ENCODE data around the gene SBNO2.

The SBNO2 gene

DNA sequence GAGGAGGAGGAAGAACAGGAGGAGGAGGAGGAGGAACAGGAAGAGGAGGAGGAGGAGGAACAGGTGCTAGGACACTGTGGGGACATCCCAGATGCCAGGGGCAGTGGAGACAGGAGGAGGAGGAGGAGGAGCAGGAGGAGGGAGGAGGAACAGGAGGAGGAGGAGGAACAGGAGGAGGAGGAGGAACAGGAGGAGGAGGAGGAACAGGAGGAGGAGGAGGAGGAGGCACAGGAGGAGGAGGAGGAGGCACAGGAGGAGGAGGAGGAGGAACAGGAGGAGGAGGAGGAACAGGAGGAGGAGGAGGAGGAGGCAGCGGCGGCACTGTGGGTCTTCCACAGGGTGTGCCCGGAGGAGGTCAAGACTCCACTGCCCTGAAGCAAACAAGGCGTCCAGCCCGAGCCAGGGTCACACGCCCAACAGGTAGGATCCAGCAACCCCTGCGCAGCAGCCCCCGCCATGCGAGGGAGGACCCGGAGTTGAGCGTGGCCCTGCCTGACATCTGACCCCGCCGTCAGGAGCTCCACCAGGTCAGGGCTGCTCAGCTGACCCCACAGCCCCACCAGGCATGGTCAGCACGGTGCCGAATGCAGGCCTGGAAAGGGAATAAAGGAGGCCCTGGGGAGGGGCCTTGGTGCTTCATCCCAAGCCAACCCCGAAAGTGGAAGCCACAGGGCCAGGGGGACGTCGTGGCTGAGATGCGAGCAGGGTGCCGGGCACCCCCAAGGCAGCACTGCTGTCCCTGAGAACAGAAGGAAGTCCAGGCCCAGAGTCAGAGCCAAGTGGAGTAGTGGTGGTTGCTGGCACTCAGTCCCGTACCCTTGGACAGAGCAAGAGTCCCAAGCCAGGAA, 9.2 kb downstream of the SBNO2 start:
- Histone ChIP-seq H3K4me3 (ENCODE audit: low read depth in 1 of 2, low read length in 2 of 2) (no peak overlapping the region), H3K4me1 (ENCODE audit: control insufficient read depth in 1 of 2, insufficient read depth in 2 of 2, low read length in 2 of 2) (peaks cover 0 to 21% of the 10 kb centered on the region in 2 donors), H3K36me3 (ENCODE audit: control insufficient read depth in 1 of 2, insufficient read depth in 2 of 2, low read length in 2 of 2) (peaks cover 0 to 11% of the 10 kb centered on the region in 2 donors), H3K27ac (ENCODE audit: low read length) (no peak overlapping the region), H3K9me3 (ENCODE audit: control insufficient read depth in 1 of 2, low read length in 2 of 2) (no peaks in the 10 kb centered on the region), H3K27me3 (ENCODE audit: low read depth, low read length) (no peaks in the 10 kb centered on the region)

GRCh38 chr19:1163934-1164683, 10.0 kb downstream of the SBNO2 start:
- H3K27me3 ChIP-seq (ENCODE audit: low read depth, low read length) = no peaks in the 10 kb centered on the region
- H3K4me3 ChIP-seq (ENCODE audit: low read depth in 1 of 2, low read length in 2 of 2) = no peak overlapping the region
- H3K27ac ChIP-seq (ENCODE audit: low read length) = no peak overlapping the region
- H3K36me3 ChIP-seq (ENCODE audit: control insufficient read depth in 1 of 2, insufficient read depth in 2 of 2, low read length in 2 of 2) = peaks cover 0 to 11% of the 10 kb centered on the region in 2 donors
- H3K4me1 ChIP-seq (ENCODE audit: control insufficient read depth in 1 of 2, insufficient read depth in 2 of 2, low read length in 2 of 2) = peaks cover 0 to 14% of the 10 kb centered on the region in 2 donors
- H3K9me3 ChIP-seq (ENCODE audit: control insufficient read depth in 1 of 2, low read length in 2 of 2) = no peaks in the 10 kb centered on the region

DNA sequence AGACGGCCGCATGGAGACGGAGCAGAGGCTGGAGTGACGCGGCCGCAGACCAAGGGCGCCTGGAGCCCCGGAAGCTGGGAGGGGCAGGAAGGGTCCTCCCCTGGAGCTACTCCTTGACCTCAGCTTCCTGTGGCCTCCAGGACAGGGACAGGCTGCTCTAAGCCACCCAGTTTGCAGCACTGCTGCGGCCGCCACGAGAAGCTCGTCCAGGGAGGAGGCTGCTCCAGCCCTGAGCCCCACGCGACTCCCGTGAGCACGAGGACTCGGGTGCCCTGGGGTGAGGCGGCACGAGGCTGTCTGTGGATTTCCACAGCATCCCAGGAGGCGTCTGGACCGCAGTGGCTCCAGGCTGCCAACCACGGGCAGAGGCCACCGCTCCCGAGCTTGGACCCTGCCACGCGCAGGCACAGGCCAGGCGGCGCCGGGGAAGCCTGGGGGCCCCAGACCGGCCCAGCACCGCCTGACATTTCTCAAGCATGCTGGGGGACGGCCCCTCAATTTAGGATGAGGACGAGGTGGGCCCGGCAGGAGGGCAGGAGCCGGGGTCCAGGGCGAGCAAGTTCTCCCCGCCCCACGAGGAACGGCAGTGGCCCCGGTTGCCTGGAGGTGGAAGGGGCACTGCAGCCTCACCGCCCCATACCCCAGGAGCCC, 10.7 kb downstream of the SBNO2 start:
- Histone ChIP-seq H3K4me1 (ENCODE audit: control insufficient read depth in 1 of 2, insufficient read depth in 2 of 2, low read length in 2 of 2) (peaks cover 0 to 14% of the 10 kb centered on the region in 2 donors), H3K27ac (ENCODE audit: low read length) (no peak overlapping the region), H3K27me3 (ENCODE audit: low read depth, low read length) (no peaks in the 10 kb centered on the region), H3K36me3 (ENCODE audit: control insufficient read depth in 1 of 2, insufficient read depth in 2 of 2, low read length in 2 of 2) (peaks cover 0 to 11% of the 10 kb centered on the region in 2 donors), H3K4me3 (ENCODE audit: low read depth in 1 of 2, low read length in 2 of 2) (no peak overlapping the region), H3K9me3 (ENCODE audit: control insufficient read depth in 1 of 2, low read length in 2 of 2) (no peaks in the 10 kb centered on the region)

DNA sequence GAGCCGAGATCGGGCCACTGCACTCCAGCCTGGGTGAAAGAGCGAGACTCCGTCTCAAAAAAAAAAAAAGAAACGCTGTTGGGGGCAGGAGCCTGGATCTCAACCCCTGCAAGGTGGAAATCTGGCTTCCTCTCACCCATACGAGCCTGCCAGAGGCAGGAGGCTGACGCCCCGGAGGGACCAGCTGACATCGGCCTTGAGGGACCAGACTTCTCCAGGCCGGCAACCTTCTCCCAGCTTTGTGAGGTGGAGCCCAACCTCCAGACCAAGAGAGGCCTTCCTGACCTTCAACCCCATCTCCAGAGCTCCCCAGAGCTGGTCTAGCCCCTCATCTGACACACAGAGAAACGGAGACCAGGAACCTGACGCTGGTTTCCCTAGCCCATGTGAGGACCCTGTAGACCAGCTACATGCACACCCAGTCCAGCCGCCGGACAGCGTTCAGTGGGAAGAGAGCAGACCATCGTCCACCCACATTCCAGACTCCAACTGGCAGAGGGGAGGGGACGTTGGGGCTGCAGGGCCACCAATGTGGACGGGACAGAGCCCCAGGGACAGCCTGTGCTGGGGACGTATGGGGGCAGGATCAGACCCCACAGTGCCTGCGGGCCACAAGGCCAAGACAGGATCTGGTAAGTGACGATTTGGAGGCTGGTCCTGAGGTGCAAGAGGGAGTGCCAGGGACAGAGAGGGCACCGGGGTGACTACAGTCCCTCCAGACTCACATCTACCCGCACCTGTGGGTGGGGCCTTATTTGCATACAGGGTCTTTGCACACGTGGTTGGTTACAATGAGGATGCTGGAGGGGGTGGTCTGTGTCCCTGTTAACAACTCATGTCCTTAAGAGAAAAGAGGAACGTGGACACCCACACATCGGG, 11.4 kb downstream of the SBNO2 start:
- Histone ChIP-seq H3K36me3 (ENCODE audit: control insufficient read depth in 1 of 2, insufficient read depth in 2 of 2, low read length in 2 of 2) (peaks cover 0 to 14% of the 10 kb centered on the region in 2 donors), H3K27ac (ENCODE audit: low read length) (no peak overlapping the region), H3K27me3 (ENCODE audit: low read depth, low read length) (no peaks in the 10 kb centered on the region), H3K9me3 (ENCODE audit: control insufficient read depth in 1 of 2, low read length in 2 of 2) (no peaks in the 10 kb centered on the region), H3K4me3 (ENCODE audit: low read depth in 1 of 2, low read length in 2 of 2) (no peak overlapping the region), H3K4me1 (ENCODE audit: control insufficient read depth in 1 of 2, insufficient read depth in 2 of 2, low read length in 2 of 2) (peaks cover 0 to 7% of the 10 kb centered on the region in 2 donors)

DNA sequence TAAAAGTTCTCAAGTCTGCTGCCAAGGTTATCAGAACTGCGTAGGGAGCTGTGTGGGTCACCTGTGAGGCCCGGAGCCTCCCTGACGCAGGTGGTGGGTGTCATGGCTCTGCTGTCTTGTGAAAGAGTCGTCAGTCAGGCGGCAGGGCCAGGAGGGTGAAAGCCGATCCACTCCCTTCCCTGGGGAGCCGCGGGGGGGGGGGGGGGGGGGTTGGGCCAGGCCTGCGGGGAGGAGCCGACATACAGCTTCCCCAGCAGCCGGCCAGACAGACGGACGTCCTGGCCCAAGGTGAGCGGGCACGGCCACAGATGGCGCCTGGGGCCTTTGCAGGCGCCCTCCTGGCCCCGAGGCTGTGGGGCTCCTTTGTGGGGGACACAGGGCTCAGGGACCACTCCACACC, 12.4 kb downstream of the SBNO2 start:
- Histone ChIP-seq H3K27me3 (ENCODE audit: low read depth, low read length) (no peaks in the 10 kb centered on the region), H3K4me3 (ENCODE audit: low read depth in 1 of 2, low read length in 2 of 2) (no peak overlapping the region), H3K36me3 (ENCODE audit: control insufficient read depth in 1 of 2, insufficient read depth in 2 of 2, low read length in 2 of 2) (peaks cover 0 to 5% of the 10 kb centered on the region in 2 donors), H3K4me1 (ENCODE audit: control insufficient read depth in 1 of 2, insufficient read depth in 2 of 2, low read length in 2 of 2) (peaks cover 0 to 5% of the 10 kb centered on the region in 2 donors), H3K27ac (ENCODE audit: low read length) (no peak overlapping the region), H3K9me3 (ENCODE audit: control insufficient read depth in 1 of 2, low read length in 2 of 2) (no peaks in the 10 kb centered on the region)

DNA sequence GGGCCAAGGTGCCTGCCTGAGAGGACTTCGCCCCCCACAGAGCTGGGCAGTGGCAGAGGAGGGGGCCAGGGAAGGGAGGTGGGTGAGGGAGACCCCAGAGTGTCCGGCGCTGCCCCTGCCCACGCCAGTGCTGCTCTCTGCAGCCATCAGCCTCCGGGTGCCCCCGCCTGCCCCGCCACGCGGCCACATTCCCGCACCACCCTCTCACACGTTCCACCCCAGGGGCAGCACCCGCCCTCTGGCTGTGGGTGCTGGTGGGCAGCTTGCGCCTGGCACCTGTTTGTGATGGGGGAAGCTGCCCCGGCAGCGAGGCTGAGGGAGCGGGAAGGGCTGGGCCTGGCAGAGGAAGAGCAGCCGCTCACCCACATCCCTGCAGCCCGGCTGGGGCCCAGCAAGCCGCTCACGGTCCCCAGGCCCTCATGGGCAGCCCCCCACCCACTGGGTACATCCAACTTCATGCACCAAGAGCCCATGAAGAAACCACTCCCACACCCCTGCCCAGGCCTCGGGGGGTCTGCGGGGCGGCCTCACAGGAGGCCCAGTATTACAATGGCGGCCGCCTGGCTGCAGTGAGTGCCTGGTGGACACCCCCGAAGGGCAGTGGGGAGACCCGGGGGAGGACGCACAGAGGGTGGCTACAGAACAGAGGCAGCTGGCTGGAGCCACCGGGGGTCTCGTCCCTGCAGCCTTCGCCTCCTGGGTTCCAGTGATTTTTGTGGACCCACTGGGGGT, 14.0 kb downstream of the SBNO2 start:
- no peak overlapping the region for H3K27ac ChIP-seq (ENCODE audit: low read length)

DNA sequence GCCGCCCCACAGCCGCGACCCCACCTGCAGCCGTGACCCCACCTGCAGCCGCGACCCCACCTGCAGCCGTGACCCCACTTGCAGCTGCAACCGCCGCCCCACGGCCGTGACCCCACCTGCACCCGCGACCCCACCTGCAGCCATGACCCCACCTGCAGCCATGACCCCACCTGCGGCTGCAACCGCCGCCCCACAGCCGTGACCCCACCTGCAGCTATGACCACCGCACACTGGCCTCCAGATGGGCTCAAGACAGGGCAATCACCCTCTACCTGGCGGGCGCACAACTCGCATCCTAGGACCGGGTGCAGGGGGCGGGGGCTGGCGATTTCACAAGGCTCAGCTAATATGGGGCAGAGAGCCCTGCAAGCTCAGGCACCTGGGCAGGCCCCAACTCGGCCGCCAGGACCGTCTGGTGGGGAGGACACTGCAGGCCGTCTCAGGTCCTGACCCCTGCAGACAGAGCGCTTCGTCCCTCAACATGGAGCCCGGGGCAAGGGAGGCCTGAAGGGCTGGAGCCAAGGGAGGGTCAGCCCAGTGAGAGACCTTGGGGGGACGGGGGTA, 15.1 kb downstream of the SBNO2 start:
- Histone ChIP-seq H3K27ac (ENCODE audit: low read length) (no peak overlapping the region), H3K4me1 (ENCODE audit: control insufficient read depth in 1 of 2, insufficient read depth in 2 of 2, low read length in 2 of 2) (peaks cover 0 to 7% of the 10 kb centered on the region in 2 donors)

More for the DNA sequence above, 14.0 kb downstream of the SBNO2 start:
- Histone ChIP-seq H3K36me3 (ENCODE audit: control insufficient read depth in 1 of 2, insufficient read depth in 2 of 2, low read length in 2 of 2) (peaks cover 0 to 4% of the 10 kb centered on the region in 2 donors), H3K4me3 (ENCODE audit: low read depth in 1 of 2, low read length in 2 of 2) (no peak overlapping the region), H3K4me1 (ENCODE audit: control insufficient read depth in 1 of 2, insufficient read depth in 2 of 2, low read length in 2 of 2) (peaks cover 0 to 9% of the 10 kb centered on the region in 2 donors), H3K27me3 (ENCODE audit: low read depth, low read length) (no peaks in the 10 kb centered on the region), H3K9me3 (ENCODE audit: control insufficient read depth in 1 of 2, low read length in 2 of 2) (no peaks in the 10 kb centered on the region)

GRCh38 chr19:1157931-1158884, 15.9 kb downstream of the SBNO2 start:
- peaks cover 0 to 7% of the 10 kb centered on the region in 2 donors for H3K4me1 ChIP-seq (ENCODE audit: control insufficient read depth in 1 of 2, insufficient read depth in 2 of 2, low read length in 2 of 2)
- no peaks in the 10 kb centered on the region for H3K9me3 ChIP-seq (ENCODE audit: control insufficient read depth in 1 of 2, low read length in 2 of 2)
- H3K36me3 ChIP-seq (ENCODE audit: control insufficient read depth in 1 of 2, insufficient read depth in 2 of 2, low read length in 2 of 2) = peaks cover 0 to 9% of the 10 kb centered on the region in 2 donors

More for the DNA sequence above, 15.1 kb downstream of the SBNO2 start:
- Histone ChIP-seq H3K36me3 (ENCODE audit: control insufficient read depth in 1 of 2, insufficient read depth in 2 of 2, low read length in 2 of 2) (peaks cover 0 to 6% of the 10 kb centered on the region in 2 donors), H3K27me3 (ENCODE audit: low read depth, low read length) (no peaks in the 10 kb centered on the region), H3K9me3 (ENCODE audit: control insufficient read depth in 1 of 2, low read length in 2 of 2) (no peaks in the 10 kb centered on the region), H3K4me3 (ENCODE audit: low read depth in 1 of 2, low read length in 2 of 2) (no peak overlapping the region)

DNA sequence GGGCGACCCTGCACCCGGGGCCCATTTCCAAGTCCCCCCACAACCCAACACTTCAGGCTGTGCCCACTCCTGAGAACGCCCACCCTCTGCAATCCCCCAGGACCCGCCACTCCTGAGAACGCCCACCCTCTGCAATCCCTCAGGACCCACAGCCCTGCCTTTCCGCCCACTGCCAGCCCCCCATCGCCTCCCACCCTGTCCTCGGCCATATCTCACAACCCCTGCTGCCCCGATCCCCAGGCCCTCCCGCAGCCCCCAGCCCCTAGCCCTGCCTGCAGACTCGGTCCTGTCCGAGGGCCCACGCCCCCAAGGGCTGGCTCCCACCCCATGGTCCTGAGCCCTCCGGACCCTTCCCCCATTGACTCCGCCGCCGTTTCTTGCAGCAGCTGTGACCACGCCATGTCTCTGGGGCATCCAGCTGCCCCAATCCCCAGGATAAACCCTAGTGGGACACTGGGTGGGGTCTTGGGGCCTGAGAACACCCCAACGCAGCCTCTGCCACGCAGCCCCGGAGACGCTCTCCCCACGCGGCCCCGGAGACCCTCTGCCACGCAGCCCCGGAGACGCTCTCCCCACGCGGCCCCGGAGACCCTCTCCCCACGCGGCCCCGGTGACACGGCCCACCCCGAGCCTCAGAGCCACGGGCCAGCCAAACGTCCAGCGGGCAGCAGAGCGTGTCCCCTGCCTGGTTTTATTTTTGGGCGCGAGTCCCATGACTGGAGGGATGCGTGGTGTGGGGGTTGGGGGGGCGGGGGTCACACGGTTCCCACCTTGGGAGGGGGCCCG, 17.0 kb downstream of the SBNO2 start:
- peaks cover 4 to 15% of the 10 kb centered on the region in 2 donors for H3K36me3 ChIP-seq (ENCODE audit: control insufficient read depth in 1 of 2, insufficient read depth in 2 of 2, low read length in 2 of 2)
- H3K27ac ChIP-seq (ENCODE audit: low read length) = no peak overlapping the region
- peaks cover 0 to 7% of the 10 kb centered on the region in 2 donors for H3K4me1 ChIP-seq (ENCODE audit: control insufficient read depth in 1 of 2, insufficient read depth in 2 of 2, low read length in 2 of 2)
- H3K27me3 ChIP-seq (ENCODE audit: low read depth, low read length) = no peaks in the 10 kb centered on the region
- H3K9me3 ChIP-seq (ENCODE audit: control insufficient read depth in 1 of 2, low read length in 2 of 2) = no peaks in the 10 kb centered on the region
- no peak overlapping the region for H3K4me3 ChIP-seq (ENCODE audit: low read depth in 1 of 2, low read length in 2 of 2)

More at GRCh38 chr19:1157931-1158884, 15.9 kb downstream of the SBNO2 start:
- no peak overlapping the region for H3K4me3 ChIP-seq (ENCODE audit: low read depth in 1 of 2, low read length in 2 of 2)
- H3K27me3 ChIP-seq (ENCODE audit: low read depth, low read length) = no peaks in the 10 kb centered on the region
- H3K27ac ChIP-seq (ENCODE audit: low read length) = no peak overlapping the region
